Endothelial cell of umbilical vein (primary cell): Measurements from ENCODE around the gene GABRB2. TPM values are rescaled to one million over a fixed set of nuclear protein-coding genes. Genes with fewer than 3 reads are reported as not detected.

ENCODE experiments used
- BruUV-seq: library from RNA; stranded (reverse); fragments of 400-500 nt; replicated peaks from 2 replicates; lab custom pipeline; 2021; lab: Mats Ljungman, UMichigan
- CTCF ChIA-PET: fragments of 300-600, 350-600 bp; sonication (Branson Sonifier 250); formaldehyde crosslinking; loops from one replicate; lab custom pipeline; 2021; ENCODE audit warnings: antibody characterized with exemption, inconsistent platforms; lab: Charles Lee
- POLR2A ChIA-PET: fragments of 300-600, 350-600 bp; sonication (Branson Sonifier 250); formaldehyde crosslinking; loops from one replicate; lab custom pipeline; 2021; ENCODE audit warnings: antibody characterized with exemption, inconsistent platforms; lab: Charles Lee
- DNase-seq: peaks from one replicate; pipeline ENCODE4 v3.0.0-alpha.2; 2011; ENCODE audit warnings: low read depth, low spot score
- FAIRE-seq: peaks from 2 replicates; lab custom pipeline; 2011; peaks lifted over from hg19 to GRCh38; lab: Jason Lieb, UNC
- H2AFZ ChIP-seq: 2 replicates; pipeline ENCODE4 v1.6.0; 2012; ENCODE audit warnings: low read depth, low read length, control low read depth, inconsistent platforms
- H3K27ac ChIP-seq: 2 replicates; pipeline ENCODE4 v1.5.1; 2011; ENCODE audit warnings: low read depth, mild to moderate bottlenecking, control low read depth, low read length, moderate library complexity; ENCODE audit not compliant: insufficient read depth
- H3K27me3 ChIP-seq, 2 experiments: 2 replicates each; pipeline versions ENCODE4 v1.6.0 to v1.6.1; 2011; ENCODE audit warnings: low read length in 2 of 2, mixed read lengths in 1 of 2; ENCODE audit not compliant: control insufficient read depth in 2 of 2, insufficient read depth in 2 of 2
- H3K36me3 ChIP-seq, 2 experiments: 2 replicates in 1 of 2; 3 replicates in 1 of 2; pipeline ENCODE4 v1.5.1; 2011; ENCODE audit warnings: low read length in 2 of 2, mild to moderate bottlenecking in 1 of 2, moderate library complexity in 1 of 2; ENCODE audit not compliant: control insufficient read depth in 2 of 2, insufficient read depth in 2 of 2; ENCODE audit errors: extremely low read depth in 1 of 2
- H3K4me1 ChIP-seq: 3 replicates; pipeline ENCODE4 v1.5.1; 2011; ENCODE audit warnings: mild to moderate bottlenecking, low read length; ENCODE audit not compliant: control insufficient read depth, insufficient read depth; ENCODE audit errors: extremely low read depth
- H3K4me2 ChIP-seq: 2 replicates; pipeline ENCODE4 v1.6.1; 2011; ENCODE audit warnings: low read length, control low read depth, mixed read lengths; ENCODE audit not compliant: insufficient read depth
- H3K4me3 ChIP-seq, 3 experiments: fragments of 200-600 bp in 1 of 3; sonication (generic), shearing (Covaris generic) in 1 of 3; replicated peaks in 1 of 3; 2 replicates each; pipeline ENCODE4 v1.5.1; 2011 to 2016; ENCODE audit warnings: control low read depth in 3 of 3, low read length in 3 of 3, mild to moderate bottlenecking in 2 of 3, inconsistent platforms in 1 of 3, low read depth in 1 of 3, moderate library complexity in 1 of 3; ENCODE audit not compliant: insufficient read depth in 1 of 3
- H3K79me2 ChIP-seq: 2 replicates; pipeline ENCODE4 v1.6.0; 2012; ENCODE audit warnings: low read length, inconsistent platforms; ENCODE audit not compliant: control insufficient read depth, insufficient read depth
- H3K9ac ChIP-seq: replicated peaks from 2 replicates; pipeline ENCODE3; 2011; ENCODE audit warnings: low read length, control low read depth; ENCODE audit not compliant: insufficient read depth; ENCODE audit errors: extremely low read depth
- H3K9me1 ChIP-seq: replicated peaks from 3 replicates; pipeline ENCODE4 v1.6.0; 2011; ENCODE audit warnings: mild to moderate bottlenecking, low read length; ENCODE audit not compliant: control insufficient read depth, insufficient read depth; ENCODE audit errors: extremely low read depth
- H3K9me3 ChIP-seq: replicated peaks from 2 replicates; pipeline ENCODE4 v1.5.1; 2012; ENCODE audit warnings: low read length, inconsistent platforms; ENCODE audit not compliant: control insufficient read depth, insufficient read depth
- H4K20me1 ChIP-seq: replicated peaks from 2 replicates; pipeline ENCODE3; 2011; ENCODE audit warnings: mild to moderate bottlenecking, low read length; ENCODE audit not compliant: control insufficient read depth, insufficient read depth; ENCODE audit errors: extremely low read depth
- EZH2 ChIP-seq: IDR thresholded peaks from 2 replicates; pipeline ENCODE4 v1.6.1; 2012; ENCODE audit warnings: borderline replicate concordance, low read depth, mild to moderate bottlenecking, moderate library complexity, low read length, inconsistent platforms; ENCODE audit not compliant: severe bottlenecking
- FOS ChIP-seq: IDR thresholded peaks from 2 replicates; pipeline ENCODE4 v1.6.1; 2011; ENCODE audit warnings: mild to moderate bottlenecking, low read length, moderate library complexity, borderline replicate concordance; ENCODE audit not compliant: insufficient read depth
- GATA2 ChIP-seq: IDR thresholded peaks from 2 replicates; pipeline ENCODE4 v1.7.0; 2011; ENCODE audit warnings: low read depth, mild to moderate bottlenecking, moderate library complexity, mixed read lengths, low read length; ENCODE audit not compliant: insufficient read length, insufficient read depth
- JUN ChIP-seq: IDR thresholded peaks from 2 replicates; pipeline ENCODE4 v1.6.1; 2011; ENCODE audit warnings: borderline replicate concordance, low read depth; ENCODE audit not compliant: insufficient read length, insufficient read depth
- MYC ChIP-seq: IDR thresholded peaks from one replicate; pipeline ENCODE4 v1.6.1; 2011; ENCODE audit warnings: mild to moderate bottlenecking, low read depth, low read length
- POLR2A ChIP-seq: IDR thresholded peaks from 2 replicates; pipeline ENCODE4 v1.6.1; 2012; ENCODE audit warnings: low read depth, mild to moderate bottlenecking, control low read depth, low read length
- POLR2AphosphoS5 ChIP-seq: IDR thresholded peaks from 2 replicates; pipeline ENCODE4 v1.6.1; 2012; ENCODE audit warnings: low read depth, mild to moderate bottlenecking, control low read depth, low read length, moderate library complexity; ENCODE audit not compliant: insufficient read depth
- dilution Hi-C: fragments of 300-500 bp; cut with MboI; formaldehyde crosslinking; loops from one replicate; pipeline ENCODE4 v1.15.0; 2019; ENCODE audit warnings: low sequenced_read_pairs; ENCODE audit not compliant: extremely low pct_ligation_motif_present
- intact Hi-C: fragments of 100-400 bp; cut with micrococcal nuclease; formaldehyde crosslinking; loops from one replicate; pipeline ENCODE4 v1.10.0; 2022
- polyA plus RNA-seq, 4 experiments: library from polyadenylated mRNA; depleted of rRNA in 3 of 4; stranded (reverse) in 3 of 4; unstranded in 1 of 4; fragments of >200 nt; gene quantifications; 2 replicates each; pipeline versions ENCODE4 v1.2.1 to v1.2.3, GENCODE V29; 2011 to 2012; ENCODE audit warnings: missing spikeins in 1 of 4
- total RNA-seq: library from RNA; stranded (reverse); gene quantifications from 2 replicates; pipeline ENCODE4 v1.2.3, GENCODE V29; 2021
- TF ChIP-seq, protein P1 (sequence below): IDR thresholded peaks from 2 replicates; pipeline ENCODE4 v1.6.1; 2011; ENCODE audit not compliant: insufficient read depth, insufficient read length
- TF ChIP-seq, protein P2 (sequence below), 2 donors: IDR thresholded peaks; 1 replicate in 1 of 2; 2 replicates in 1 of 2; pipeline ENCODE4 v1.5.1; 2011; ENCODE audit warnings: low read length in 2 of 2, mild to moderate bottlenecking in 2 of 2, moderate library complexity in 2 of 2, control low read depth in 1 of 2, inconsistent platforms in 1 of 2, low read depth in 1 of 2; ENCODE audit not compliant: insufficient read depth in 1 of 2; ENCODE audit errors: extremely low read depth in 1 of 2

The GABRB2 gene
- total and polyA plus RNA-seq, 2 donors (not counting 3 experiments of a cell fraction or from before 2014, with no cell fraction given): not detected

DNA sequence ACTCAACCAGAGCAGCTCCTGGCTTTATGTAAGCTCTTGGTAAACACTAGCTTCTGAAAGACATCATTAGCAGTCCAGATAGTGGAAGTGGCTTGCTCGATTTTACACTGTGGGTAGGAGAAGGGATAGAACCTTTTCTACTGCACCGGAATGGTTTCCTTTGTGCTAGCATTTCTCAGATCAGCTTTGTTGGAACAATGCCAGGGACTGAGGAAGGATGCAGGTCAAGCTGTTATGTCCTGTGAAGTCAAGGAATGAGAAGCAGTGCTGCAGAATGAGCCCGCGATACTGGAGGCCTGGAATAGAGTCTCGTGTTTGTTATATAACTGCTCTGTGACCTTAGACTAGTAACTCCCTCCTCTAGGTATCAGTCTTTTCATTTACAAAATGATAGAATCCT, 233.6 kb downstream of the GABRB2 start:
- no peak overlapping the region for H3K4me2 ChIP-seq
- intact Hi-C loops (no loop called here), dilution Hi-C loops (no loop called here)
- no peak overlapping the region for H2AFZ ChIP-seq
- no peaks in the 10 kb centered on the region for H3K4me1 ChIP-seq
- ChIA-PET CTCF (no interaction called here), POLR2A (no interaction called here)
- no peaks in the 10 kb centered on the region for H3K79me2 ChIP-seq
- H3K4me3 ChIP-seq: no peak overlapping the region
- no peaks in the 10 kb centered on the region for H3K36me3 ChIP-seq
- no TSS peak for BruUV-seq
- no peaks in the 10 kb centered on the region for H4K20me1 ChIP-seq
- DNase-seq (no peak), FAIRE-seq (no peak)
- TF ChIP-seq JUN (no peak), POLR2A (no peak), FOS (no peak)
- peaks cover 1% of the 10 kb centered on the region for H3K9me3 ChIP-seq
- H3K9me1 ChIP-seq: no peaks in the 10 kb centered on the region
- no peak overlapping the region for H3K9ac ChIP-seq
- H3K27me3 ChIP-seq: no peaks in the 10 kb centered on the region
- no peak overlapping the region for H3K27ac ChIP-seq

DNA sequence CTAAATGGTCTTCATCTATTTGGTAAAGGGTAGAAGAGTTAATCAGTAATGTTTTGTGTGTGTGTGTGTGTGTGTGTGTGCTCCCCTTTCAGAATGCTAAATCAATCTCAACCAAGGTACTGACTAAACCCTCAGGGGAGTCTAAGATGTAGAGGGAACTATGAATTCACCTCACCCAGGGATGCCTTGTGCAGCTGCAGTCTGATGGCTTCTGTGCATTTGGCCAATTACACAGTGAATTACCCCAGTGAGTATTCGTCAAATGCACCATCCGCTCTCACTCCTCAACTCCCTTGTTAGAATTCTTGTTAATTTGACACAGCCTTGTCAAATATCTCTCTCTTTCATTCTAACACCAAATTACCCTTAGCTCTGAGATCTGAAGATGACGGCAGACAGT, 234.6 kb downstream of the GABRB2 start:
- no peaks in the 10 kb centered on the region for H3K79me2 ChIP-seq
- H3K4me3 ChIP-seq: no peak overlapping the region
- dilution Hi-C loops (no loop called here), intact Hi-C loops (no loop called here)
- ChIA-PET CTCF (no interaction called here), POLR2A (no interaction called here)
- H3K9me3 ChIP-seq: peaks cover 1% of the 10 kb centered on the region
- H3K4me1 ChIP-seq: no peaks in the 10 kb centered on the region
- no peak overlapping the region for H3K4me2 ChIP-seq
- DNase-seq (no peak), FAIRE-seq (no peak)
- no peak overlapping the region for H2AFZ ChIP-seq
- no peaks in the 10 kb centered on the region for H3K27me3 ChIP-seq
- H3K27ac ChIP-seq: no peak overlapping the region
- H4K20me1 ChIP-seq: no peaks in the 10 kb centered on the region
- H3K9ac ChIP-seq: no peak overlapping the region
- TF ChIP-seq FOS (no peak), POLR2AphosphoS5 (no peak), EZH2 (no peak), MYC (no peak), POLR2A (no peak), JUN (no peak), GATA2 (no peak)
- TF ChIP-seq, protein P1, sequence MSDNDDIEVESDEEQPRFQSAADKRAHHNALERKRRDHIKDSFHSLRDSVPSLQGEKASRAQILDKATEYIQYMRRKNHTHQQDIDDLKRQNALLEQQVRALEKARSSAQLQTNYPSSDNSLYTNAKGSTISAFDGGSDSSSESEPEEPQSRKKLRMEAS: no peak
- TF ChIP-seq, protein P2, sequence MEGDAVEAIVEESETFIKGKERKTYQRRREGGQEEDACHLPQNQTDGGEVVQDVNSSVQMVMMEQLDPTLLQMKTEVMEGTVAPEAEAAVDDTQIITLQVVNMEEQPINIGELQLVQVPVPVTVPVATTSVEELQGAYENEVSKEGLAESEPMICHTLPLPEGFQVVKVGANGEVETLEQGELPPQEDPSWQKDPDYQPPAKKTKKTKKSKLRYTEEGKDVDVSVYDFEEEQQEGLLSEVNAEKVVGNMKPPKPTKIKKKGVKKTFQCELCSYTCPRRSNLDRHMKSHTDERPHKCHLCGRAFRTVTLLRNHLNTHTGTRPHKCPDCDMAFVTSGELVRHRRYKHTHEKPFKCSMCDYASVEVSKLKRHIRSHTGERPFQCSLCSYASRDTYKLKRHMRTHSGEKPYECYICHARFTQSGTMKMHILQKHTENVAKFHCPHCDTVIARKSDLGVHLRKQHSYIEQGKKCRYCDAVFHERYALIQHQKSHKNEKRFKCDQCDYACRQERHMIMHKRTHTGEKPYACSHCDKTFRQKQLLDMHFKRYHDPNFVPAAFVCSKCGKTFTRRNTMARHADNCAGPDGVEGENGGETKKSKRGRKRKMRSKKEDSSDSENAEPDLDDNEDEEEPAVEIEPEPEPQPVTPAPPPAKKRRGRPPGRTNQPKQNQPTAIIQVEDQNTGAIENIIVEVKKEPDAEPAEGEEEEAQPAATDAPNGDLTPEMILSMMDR (IDR thresholded peaks at IDR 0.05; ENCODE audit: extremely low read depth in 1 of 2, insufficient read depth in 1 of 2, low read depth in 1 of 2, low read length in 2 of 2): no peak
- H3K36me3 ChIP-seq: no peaks in the 10 kb centered on the region
- BruUV-seq: no TSS peak
- no peaks in the 10 kb centered on the region for H3K9me1 ChIP-seq
